ENCODE data around the gene WNT2B. TPM values are rescaled to one million over a fixed set of nuclear protein-coding genes. Genes with fewer than 3 reads are reported as not detected.

The WNT2B gene
- total and polyA plus RNA-seq, 2 donors (not counting 3 experiments of a cell fraction or from before 2014, with no cell fraction given), result 1.5 to 3.6 TPM

- Histone ChIP-seq H3K4me1 (ENCODE audit: control insufficient read depth, extremely low read depth, insufficient read depth, low read length) (peaks cover 8% of the 10 kb centered on the region), H3K9me1 (replicated peaks; ENCODE audit: control insufficient read depth, extremely low read depth, insufficient read depth, low read length) (no peaks in the 10 kb centered on the region), H3K4me3 (replicated peaks in 1 of 3; ENCODE audit: insufficient read depth in 1 of 3, low read depth in 1 of 3, low read length in 3 of 3) (no peak overlapping the region), H3K9me3 (replicated peaks; ENCODE audit: control insufficient read depth, insufficient read depth, low read length) (no peaks in the 10 kb centered on the region), H3K36me3 (ENCODE audit: control insufficient read depth in 2 of 2, extremely low read depth in 1 of 2, insufficient read depth in 2 of 2, low read length in 2 of 2) (no peaks in the 10 kb centered on the region), H2AFZ (ENCODE audit: low read depth, low read length) (no peak overlapping the region), H3K4me2 (ENCODE audit: insufficient read depth, low read length) (no peak overlapping the region), H3K79me2 (ENCODE audit: control insufficient read depth, insufficient read depth, low read length) (no peaks in the 10 kb centered on the region), H3K27ac (ENCODE audit: insufficient read depth, low read depth, low read length) (no peak overlapping the region), H3K27me3 (ENCODE audit: control insufficient read depth in 2 of 2, insufficient read depth in 2 of 2, low read length in 2 of 2) (peaks cover 9% of the 10 kb centered on the region in 2 experiments), H3K9ac (replicated peaks; ENCODE audit: extremely low read depth, insufficient read depth, low read length) (no peak overlapping the region), H4K20me1 (replicated peaks; ENCODE audit: control insufficient read depth, extremely low read depth, insufficient read depth, low read length) (no peaks in the 10 kb centered on the region)
- POLR2A ChIA-PET, result no interaction called here
- FAIRE-seq (no peak), DNase-seq (ENCODE audit: low read depth, low spot score) (no peak)
- intact Hi-C loops (cut with micrococcal nuclease), result no loop called here
- CTCF ChIA-PET, result interaction anchor here (0.8 to 4.3 kb wide), 4 partner anchors 10 to 121 kb away, joined by 3 to 35 read pairs (median 3); no protein-coding TSS in a partner anchor
- dilution Hi-C loops (cut with MboI; ENCODE audit: extremely low pct_ligation_motif_present, low sequenced_read_pairs), result no loop called here
- TF ChIP-seq POLR2AphosphoS5 (IDR thresholded peaks at IDR 0.05; ENCODE audit: insufficient read depth, low read depth, low read length) (no peak), FOS (IDR thresholded peaks at IDR 0.05; ENCODE audit: borderline replicate concordance, insufficient read depth, low read length) (no peak), EZH2 (IDR thresholded peaks at IDR 0.05; ENCODE audit: borderline replicate concordance, low read depth, low read length, severe bottlenecking) (no peak), GATA2 (IDR thresholded peaks at IDR 0.05; ENCODE audit: insufficient read depth, insufficient read length, low read depth, low read length) (no peak), MYC (IDR thresholded peaks at IDR 0.05; ENCODE audit: low read depth, low read length) (no peak), POLR2A (IDR thresholded peaks at IDR 0.05; ENCODE audit: low read depth, low read length) (no peak), JUN (IDR thresholded peaks at IDR 0.05; ENCODE audit: borderline replicate concordance, insufficient read depth, insufficient read length, low read depth) (no peak), MAX (IDR thresholded peaks at IDR 0.05; ENCODE audit: insufficient read depth, insufficient read length) (no peak), CTCF (IDR thresholded peaks at IDR 0.05; ENCODE audit: extremely low read depth in 1 of 2, insufficient read depth in 1 of 2, low read depth in 1 of 2, low read length in 2 of 2) (no peak)
- BruUV-seq (replicated peaks), result no TSS peak
Observed at GRCh38 chr1:112511897-112512296, 3.1 kb downstream of the WNT2B start.
